Measurements from ENCODE around the gene PLPPR4.

PLPPR4 gene

GRCh38 chr1:99348397-99349132, 84.3 kb downstream of the PLPPR4 start:
- DNase-seq (ENCODE audit: low read depth): no peak

GRCh38 chr1:99352821-99353220, 88.5 kb downstream of the PLPPR4 start:
- no peak for DNase-seq (ENCODE audit: low read depth)

- no peak for DNase-seq (ENCODE audit: low read depth)
Measured at GRCh38 chr1:99358770-99359169, 94.5 kb downstream of the PLPPR4 start.

Measured in activated T-cell treated with anti-CD3 and anti-CD28 coated beads for 48 hours (primary cell).